ENCODE data around the gene FOXQ1.

FOXQ1 gene

GRCh38 chr6:1266686-1267056 lies 45.2 kb upstream of the FOXQ1 start:
- Histone ChIP-seq H3K27me3 (replicated peaks; ENCODE audit: control insufficient read depth, insufficient read depth, low read length) (peaks cover 4% of the 10 kb centered on the region), H3K4me3 (replicated peaks; ENCODE audit: low read depth, low read length) (no peak overlapping the region), H3K36me3 (ENCODE audit: control insufficient read depth, insufficient read depth, low read length) (no peaks in the 10 kb centered on the region)
- no peak for DNase-seq (ENCODE audit: extremely low read depth, insufficient read length)
- TF ChIP-seq, protein P1, sequence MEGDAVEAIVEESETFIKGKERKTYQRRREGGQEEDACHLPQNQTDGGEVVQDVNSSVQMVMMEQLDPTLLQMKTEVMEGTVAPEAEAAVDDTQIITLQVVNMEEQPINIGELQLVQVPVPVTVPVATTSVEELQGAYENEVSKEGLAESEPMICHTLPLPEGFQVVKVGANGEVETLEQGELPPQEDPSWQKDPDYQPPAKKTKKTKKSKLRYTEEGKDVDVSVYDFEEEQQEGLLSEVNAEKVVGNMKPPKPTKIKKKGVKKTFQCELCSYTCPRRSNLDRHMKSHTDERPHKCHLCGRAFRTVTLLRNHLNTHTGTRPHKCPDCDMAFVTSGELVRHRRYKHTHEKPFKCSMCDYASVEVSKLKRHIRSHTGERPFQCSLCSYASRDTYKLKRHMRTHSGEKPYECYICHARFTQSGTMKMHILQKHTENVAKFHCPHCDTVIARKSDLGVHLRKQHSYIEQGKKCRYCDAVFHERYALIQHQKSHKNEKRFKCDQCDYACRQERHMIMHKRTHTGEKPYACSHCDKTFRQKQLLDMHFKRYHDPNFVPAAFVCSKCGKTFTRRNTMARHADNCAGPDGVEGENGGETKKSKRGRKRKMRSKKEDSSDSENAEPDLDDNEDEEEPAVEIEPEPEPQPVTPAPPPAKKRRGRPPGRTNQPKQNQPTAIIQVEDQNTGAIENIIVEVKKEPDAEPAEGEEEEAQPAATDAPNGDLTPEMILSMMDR (IDR thresholded peaks at IDR 0.05; ENCODE audit: insufficient read depth, low read length, poor library complexity, severe bottlenecking): no peak

- Histone ChIP-seq H3K4me3 (replicated peaks; ENCODE audit: low read depth, low read length) (no peak overlapping the region), H3K27me3 (replicated peaks; ENCODE audit: control insufficient read depth, insufficient read depth, low read length) (peaks cover 3% of the 10 kb centered on the region), H3K36me3 (ENCODE audit: control insufficient read depth, insufficient read depth, low read length) (no peaks in the 10 kb centered on the region)
- DNase-seq (ENCODE audit: extremely low read depth, insufficient read length): no peak
- TF ChIP-seq, protein P1 (IDR thresholded peaks at IDR 0.05; ENCODE audit: insufficient read depth, low read length, poor library complexity, severe bottlenecking): no peak
Measured at GRCh38 chr6:1267057-1267732, 44.7 kb upstream of the FOXQ1 start.

GRCh38 chr6:1267790-1268762 lies 43.8 kb upstream of the FOXQ1 start:
- DNase-seq (ENCODE audit: extremely low read depth, insufficient read length): no peak
- TF ChIP-seq, protein P1 (IDR thresholded peaks at IDR 0.05; ENCODE audit: insufficient read depth, low read length, poor library complexity, severe bottlenecking): no peak
- Histone ChIP-seq H3K36me3 (ENCODE audit: control insufficient read depth, insufficient read depth, low read length) (no peaks in the 10 kb centered on the region), H3K4me3 (replicated peaks; ENCODE audit: low read depth, low read length) (no peak overlapping the region), H3K27me3 (replicated peaks; ENCODE audit: control insufficient read depth, insufficient read depth, low read length) (peaks cover 3% of the 10 kb centered on the region)

GRCh38 chr6:1271071-1271763 lies 40.7 kb upstream of the FOXQ1 start:
- TF ChIP-seq, protein P1 (IDR thresholded peaks at IDR 0.05; ENCODE audit: insufficient read depth, low read length, poor library complexity, severe bottlenecking): no peak
- Histone ChIP-seq H3K27me3 (replicated peaks; ENCODE audit: control insufficient read depth, insufficient read depth, low read length) (peaks cover 1% of the 10 kb centered on the region; the same call in 1 of the 2 replicates), H3K4me3 (replicated peaks; ENCODE audit: low read depth, low read length) (no peak overlapping the region), H3K36me3 (ENCODE audit: control insufficient read depth, insufficient read depth, low read length) (no peaks in the 10 kb centered on the region)
- DNase-seq (ENCODE audit: extremely low read depth, insufficient read length): no peak

DNA sequence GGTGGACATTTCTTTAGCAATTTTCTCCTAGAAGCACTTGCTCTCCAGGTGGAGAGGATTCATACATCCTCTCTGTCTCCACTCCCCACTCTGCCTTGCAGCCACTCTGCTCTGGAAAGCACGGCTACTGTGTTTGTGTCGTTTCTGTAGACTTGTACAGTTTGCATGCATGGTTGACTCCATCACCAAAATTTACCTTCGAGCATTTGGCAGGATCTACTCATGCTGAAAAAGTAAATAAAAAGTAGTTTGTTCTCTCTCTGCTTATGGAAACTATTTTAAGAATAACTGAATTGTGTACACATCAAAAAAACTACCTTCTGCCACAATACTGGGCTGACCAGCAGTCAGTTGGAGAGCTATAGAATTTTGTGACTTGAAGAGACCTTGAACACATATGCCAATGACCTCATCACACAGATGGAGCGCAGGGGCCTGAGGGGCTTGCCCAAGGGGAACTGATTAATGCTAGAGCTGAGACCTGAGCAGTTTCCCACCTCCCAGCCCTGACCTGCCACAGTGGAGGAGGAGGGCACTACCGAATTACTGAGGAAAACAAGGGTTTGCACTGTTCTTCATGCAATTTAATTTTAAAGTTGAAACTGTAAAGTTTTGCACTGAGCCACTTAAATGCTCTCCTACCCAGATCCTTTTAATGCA lies 33.7 kb upstream of the FOXQ1 start:
- Histone ChIP-seq H3K27me3 (replicated peaks; ENCODE audit: control insufficient read depth, insufficient read depth, low read length) (no peaks in the 10 kb centered on the region; the same call in 1 of the 2 replicates), H3K4me3 (replicated peaks; ENCODE audit: low read depth, low read length) (no peak overlapping the region), H3K36me3 (ENCODE audit: control insufficient read depth, insufficient read depth, low read length) (no peaks in the 10 kb centered on the region)
- DNase-seq (ENCODE audit: extremely low read depth, insufficient read length): no peak
- TF ChIP-seq, protein P1 (IDR thresholded peaks at IDR 0.05; ENCODE audit: insufficient read depth, low read length, poor library complexity, severe bottlenecking): no peak
